Activated effector memory CD4-positive, alpha-beta T cell treated with anti-CD3 and anti-CD28 coated beads, Interleukin-2, amount 50 U/mL, for 16 hours (primary cell): ENCODE data around the gene ADAMTS2.
"Not testable (repeated sequence)": the region's sequence is repeated elsewhere in the genome, so short reads cannot be mapped to it uniquely, and the experiment has no call there.

Experiments
- DNase-seq: peaks from one replicate; pipeline ENCODE4 v3.0.0-alpha.2; 2020

ADAMTS2 gene

GRCh38 chr5:179325296-179326031 lies 19.8 kb downstream of the ADAMTS2 start:
- no peak for DNase-seq

GRCh38 chr5:179324760-179325295 lies 20.4 kb downstream of the ADAMTS2 start:
- no peak for DNase-seq

- not testable (repeated sequence) for DNase-seq
These were observed 20.9 kb downstream of the ADAMTS2 start for GRCh38 chr5:179324316-179324715.

GRCh38 chr5:179323026-179323870 lies 22.0 kb downstream of the ADAMTS2 start:
- peak; percentile 37 for DNase-seq

- DNase-seq, result peak; percentile 53
These were observed 22.9 kb downstream of the ADAMTS2 start for GRCh38 chr5:179322071-179323025.

- DNase-seq, result no peak
These were observed 23.9 kb downstream of the ADAMTS2 start for GRCh38 chr5:179321206-179321987.

- DNase-seq, result no peak
These were observed 25.4 kb downstream of the ADAMTS2 start for GRCh38 chr5:179319741-179320281.

- DNase-seq, result no peak
These were observed 26.1 kb downstream of the ADAMTS2 start for GRCh38 chr5:179319123-179319522.

GRCh38 chr5:179318221-179318955 lies 26.9 kb downstream of the ADAMTS2 start:
- no peak for DNase-seq

- no peak for DNase-seq
These were observed 27.6 kb downstream of the ADAMTS2 start for GRCh38 chr5:179317411-179318220.

- no peak for DNase-seq
These were observed 28.3 kb downstream of the ADAMTS2 start for GRCh38 chr5:179316982-179317381.

- DNase-seq, result peak; percentile 10
These were observed 29.1 kb downstream of the ADAMTS2 start for GRCh38 chr5:179316111-179316551.

GRCh38 chr5:179315356-179315890 lies 29.8 kb downstream of the ADAMTS2 start:
- DNase-seq, result peak; percentile 33

GRCh38 chr5:179314606-179315355 lies 30.5 kb downstream of the ADAMTS2 start:
- DNase-seq, result peak; percentile 28

- DNase-seq, result peak; percentile 57
These were observed 31.3 kb downstream of the ADAMTS2 start for GRCh38 chr5:179313849-179314521.

GRCh38 chr5:179312557-179313235 lies 32.6 kb downstream of the ADAMTS2 start:
- peak; percentile 28 for DNase-seq

GRCh38 chr5:179311581-179311980 lies 33.7 kb downstream of the ADAMTS2 start:
- DNase-seq, result peak; percentile 44
